Suprapubic skin (tissue), 3 donors: Measurements from ENCODE around the gene KLHDC4.

Source experiments
- CTCF ChIP-seq, 2 donors: fragments of 200-600 bp in 1 of 2; fragments of 450-650 bp in 1 of 2; sonication (generic) in 1 of 2; IDR thresholded peaks; one replicate each; pipeline ENCODE4 v1.5.1; 2016 to 2019; ENCODE audit warnings: antibody characterized with exemption in 2 of 2, mild to moderate bottlenecking in 1 of 2, moderate library complexity in 1 of 2
- EP300 ChIP-seq: sonication (generic); formaldehyde crosslinking; IDR thresholded peaks from one replicate; pipeline ENCODE4 v1.6.1; 2017; ENCODE audit warnings: antibody characterized with exemption

DNA sequence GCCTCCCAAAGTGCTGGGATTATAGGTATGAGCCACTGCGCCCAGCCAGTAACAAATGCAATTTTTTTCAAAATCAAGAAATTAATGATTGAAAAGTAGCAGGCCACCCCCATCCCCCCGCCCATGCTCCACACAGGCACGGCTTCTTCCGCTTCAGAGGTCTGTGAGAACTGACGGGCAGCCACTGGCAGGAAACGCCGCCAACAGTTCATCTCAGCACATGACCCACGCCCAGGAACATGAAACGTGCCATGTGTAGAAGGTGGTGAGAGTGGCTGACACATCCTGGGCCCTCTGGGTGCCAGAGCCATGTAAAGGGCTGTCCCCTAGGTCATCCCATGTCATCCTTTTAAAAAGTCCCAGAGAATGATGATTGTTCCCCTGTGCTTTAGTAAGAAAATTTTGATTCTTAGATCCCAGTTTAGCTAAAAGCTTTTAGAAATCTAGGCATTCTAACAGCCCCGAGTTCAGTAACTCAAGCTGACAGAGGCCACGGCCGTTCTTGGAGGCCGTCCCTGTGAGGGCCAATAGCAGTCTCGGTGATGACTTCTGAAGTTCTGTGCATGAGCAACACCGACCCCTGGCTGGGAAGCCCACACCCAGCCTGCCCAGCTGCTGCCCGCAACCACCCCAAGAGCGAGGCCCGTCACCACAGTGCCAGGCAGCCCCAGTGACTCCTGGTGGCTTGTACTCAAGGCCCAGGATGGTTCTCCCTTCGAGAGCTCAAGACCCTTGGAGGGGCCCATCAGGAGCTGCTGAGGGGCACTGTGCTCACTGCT, 52.1 kb downstream of the KLHDC4 start:
- TF ChIP-seq CTCF (IDR thresholded peaks at IDR 0.05) (no peak), EP300 (no peak)
